HG03378 (cell line): ENCODE data around the gene PEPD.
"Not testable (repeated sequence)": the region's sequence is repeated elsewhere in the genome, so short reads cannot be mapped to it uniquely, and the experiment has no call there.

Experiments used
- ATAC-seq: cut with Tn5 transposase; IDR thresholded peaks from one replicate; pipeline ENCODE4 v1.9.1; 2021; ENCODE audit warnings: mild to moderate bottlenecking, moderate library complexity; ENCODE audit not compliant: unreplicated experiment

Gene PEPD

GRCh38 chr19:33521480-33522370 lies at the start of gene PEPD:
Gene PEPD, minus strand, starts transcription at chr19:33521791. Its CDS starts 31 bp downstream, at chr19:33521760.
- ATAC-seq = peak; percentile 53

DNA sequence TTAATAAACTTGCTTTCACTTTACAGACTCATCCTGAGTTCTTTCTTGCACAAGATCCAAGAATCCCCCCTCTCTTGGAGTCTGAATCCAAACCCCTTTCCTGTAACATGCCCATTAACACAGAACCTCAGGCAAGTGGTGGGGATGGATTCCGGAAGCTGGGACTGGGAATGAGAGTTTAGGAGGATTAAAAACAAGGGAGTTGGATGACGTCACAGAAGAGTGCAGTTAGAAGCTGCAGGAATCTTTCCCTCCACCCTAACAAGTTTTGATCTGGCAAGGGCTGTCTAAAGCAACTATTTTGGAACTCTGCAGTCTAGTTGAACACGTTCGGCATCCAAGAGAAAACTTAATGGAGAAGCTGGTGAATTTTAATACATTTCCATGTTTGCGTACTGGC lies 48.2 kb upstream of the PEPD start:
- no peak for ATAC-seq

DNA sequence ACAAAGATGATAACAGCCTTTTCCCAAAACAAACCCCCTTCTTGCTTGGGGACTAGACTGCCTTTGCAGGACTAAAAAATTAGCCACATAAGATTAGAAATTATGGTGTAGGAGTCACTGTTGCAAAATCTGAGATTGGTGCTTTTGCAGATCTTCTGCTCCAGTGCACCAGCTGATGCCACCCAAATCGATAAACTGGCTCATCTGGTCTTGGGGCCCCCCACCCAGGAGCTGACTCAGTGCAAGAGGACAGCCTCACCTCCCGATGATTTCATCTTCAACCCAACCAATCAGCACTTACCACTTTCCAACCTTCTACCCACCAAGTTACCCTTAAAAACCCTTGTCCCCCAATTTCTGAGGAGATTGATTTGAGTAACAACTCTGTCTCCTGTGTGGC lies 47.1 kb upstream of the PEPD start:
- no peak for ATAC-seq

DNA sequence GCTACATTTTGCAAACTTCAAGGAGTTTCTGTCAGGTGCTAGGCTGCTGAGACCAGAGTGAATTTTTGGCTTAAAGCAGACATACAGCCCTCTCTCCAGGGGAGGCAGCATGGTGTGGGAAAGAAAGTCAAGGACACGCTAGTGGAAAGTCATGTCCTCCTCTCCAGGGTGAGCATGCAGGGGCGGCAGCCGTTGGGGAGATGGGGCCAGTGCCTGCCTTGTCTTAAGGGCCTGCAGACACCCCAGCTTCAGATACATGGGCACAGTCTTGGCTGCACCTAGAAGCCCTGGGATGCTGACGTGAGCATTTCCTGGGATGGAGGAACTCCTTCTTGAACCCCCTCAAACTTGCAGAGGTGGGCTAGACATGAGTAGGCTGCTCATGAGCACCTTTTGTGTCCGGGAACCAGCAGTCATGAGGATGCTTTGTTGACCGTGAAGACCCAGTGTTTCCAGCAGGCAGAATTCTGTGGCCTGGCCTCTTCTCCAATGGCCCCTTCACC lies 43.3 kb upstream of the PEPD start:
- ATAC-seq = no peak

GRCh38 chr19:33562636-33563035 lies 41.0 kb upstream of the PEPD start:
- ATAC-seq = no peak

DNA sequence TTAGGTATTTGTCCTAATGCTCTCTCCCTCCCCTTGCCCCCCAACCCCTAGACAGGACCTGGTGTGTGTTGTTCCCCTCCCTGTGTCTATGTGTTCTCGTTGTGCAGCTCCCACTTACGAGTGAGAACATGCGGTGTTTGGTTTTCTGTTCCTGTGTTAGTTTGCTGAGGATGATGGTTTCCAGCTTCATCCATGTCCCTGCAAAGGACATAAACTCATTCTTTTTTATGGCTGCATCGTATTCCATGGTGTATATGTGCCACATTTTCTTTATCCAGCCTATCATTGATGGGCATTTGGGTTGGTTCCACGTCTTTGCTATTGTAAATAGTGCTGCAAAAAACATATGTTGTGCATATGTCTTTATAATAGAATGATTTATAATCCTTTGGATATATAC lies 40.1 kb upstream of the PEPD start:
- ATAC-seq = not testable (repeated sequence)

DNA sequence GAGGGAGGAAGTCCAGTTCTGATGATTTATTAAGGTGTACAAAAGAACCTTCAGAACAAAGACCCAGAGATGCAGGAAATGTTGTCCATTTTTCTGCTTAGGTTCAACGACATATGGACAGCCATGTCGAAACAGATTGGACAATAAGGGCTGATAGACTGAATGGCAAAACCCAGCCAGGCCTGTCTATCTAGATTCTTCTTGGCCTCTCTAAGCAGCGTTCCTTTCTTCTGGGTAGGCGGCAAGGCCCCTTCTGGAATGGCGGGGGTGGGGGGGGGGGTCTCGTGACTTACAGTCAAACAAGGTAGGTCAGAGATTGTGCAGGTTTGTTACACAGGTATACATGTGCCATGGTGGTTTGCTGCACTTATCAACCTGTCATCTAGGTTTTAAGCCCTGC lies 39.7 kb upstream of the PEPD start:
- no peak for ATAC-seq

- ATAC-seq = no peak
Measured at GRCh38 chr19:33559996-33560395, 38.4 kb upstream of the PEPD start.

GRCh38 chr19:33558856-33559255 lies 37.3 kb upstream of the PEPD start:
- no peak for ATAC-seq

GRCh38 chr19:33558151-33558550 lies 36.6 kb upstream of the PEPD start:
- ATAC-seq = no peak

GRCh38 chr19:33557720-33558119 lies 36.1 kb upstream of the PEPD start:
- no peak for ATAC-seq

DNA sequence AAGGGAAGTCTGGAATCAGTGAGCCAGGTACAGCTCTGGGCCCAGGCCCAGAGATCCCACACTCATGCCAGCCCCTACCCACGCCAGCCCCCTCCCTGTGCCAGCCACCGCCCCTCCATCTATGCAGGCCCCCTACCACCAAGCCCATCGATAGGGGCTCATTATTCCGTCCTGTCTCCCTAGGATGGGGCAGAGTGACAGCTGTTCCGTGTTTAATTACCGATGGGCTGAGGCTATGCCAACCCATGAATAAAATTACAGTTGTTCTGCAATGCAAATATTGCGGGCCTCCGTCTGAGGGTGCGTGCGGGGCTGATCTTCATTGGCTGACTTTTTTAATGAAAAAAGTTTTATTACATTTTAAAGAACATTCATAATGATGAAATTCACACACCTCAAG lies 35.6 kb upstream of the PEPD start:
- no peak for ATAC-seq

- ATAC-seq = no peak
Measured at GRCh38 chr19:33556261-33556660, 34.7 kb upstream of the PEPD start.

- ATAC-seq = not testable (repeated sequence)
Measured at GRCh38 chr19:33555726-33556125, 34.1 kb upstream of the PEPD start.

DNA sequence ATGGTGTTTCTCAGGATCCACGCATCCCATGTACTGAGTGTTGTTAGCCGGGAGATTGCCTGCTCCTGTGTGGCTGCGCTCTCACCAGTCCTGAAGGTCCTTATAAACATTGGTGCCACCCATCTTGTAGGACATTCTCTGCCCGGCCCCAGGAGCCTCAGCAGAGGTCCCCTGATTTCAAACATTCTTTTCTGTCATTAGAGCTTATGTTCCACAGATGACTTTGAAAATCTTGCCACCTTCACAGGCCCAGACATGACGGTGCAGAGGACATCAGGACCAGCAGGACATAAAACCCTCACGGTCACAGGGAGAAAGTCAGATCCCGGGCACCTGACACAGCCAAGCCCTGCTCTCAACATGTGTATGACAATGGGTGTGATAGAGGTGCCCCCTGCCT lies 33.2 kb upstream of the PEPD start:
- ATAC-seq = no peak

- ATAC-seq = no peak
Measured at GRCh38 chr19:33554391-33554790, 32.8 kb upstream of the PEPD start.

GRCh38 chr19:33553530-33554310 lies 32.1 kb upstream of the PEPD start:
- no peak for ATAC-seq

- ATAC-seq = no peak
Measured at GRCh38 chr19:33552928-33553279, 31.3 kb upstream of the PEPD start.

GRCh38 chr19:33552191-33552927 lies 30.8 kb upstream of the PEPD start:
- ATAC-seq = no peak

- no peak for ATAC-seq
Measured at GRCh38 chr19:33551676-33552075, 30.1 kb upstream of the PEPD start.

- no peak for ATAC-seq
Measured at GRCh38 chr19:33550768-33551167, 29.2 kb upstream of the PEPD start.
